Neural cell (in vitro differentiated cells): ENCODE results near the gene DHX15.

Experiments
- EP300 ChIP-seq: fragments of 450-650 bp; conservative IDR thresholded peaks from 2 replicates; pipeline ENCODE4 v1.6.1; 2014; ENCODE audit warnings: antibody characterized with exemption, mild to moderate bottlenecking, moderate library complexity; ENCODE audit not compliant: poor library complexity, severe bottlenecking
- MXI1 ChIP-seq: fragments of 450-650 bp; conservative IDR thresholded peaks from 2 replicates; pipeline ENCODE4 v1.6.1; 2014; ENCODE audit warnings: antibody characterized with exemption, mild to moderate bottlenecking; ENCODE audit not compliant: poor library complexity, severe bottlenecking
- REST ChIP-seq: IDR thresholded peaks from 2 replicates; pipeline ENCODE4 v1.6.1; 2012; ENCODE audit warnings: borderline replicate concordance
- TF ChIP-seq, protein P1 (sequence below): fragments of 450-650 bp; IDR thresholded peaks from 2 replicates; pipeline ENCODE4 v1.5.1; 2014; ENCODE audit warnings: antibody characterized with exemption, mild to moderate bottlenecking, moderate library complexity; ENCODE audit not compliant: poor library complexity, severe bottlenecking

GRCh38 chr4:24568425-24568824, 15.9 kb downstream of the DHX15 start:
- TF ChIP-seq, protein P1, sequence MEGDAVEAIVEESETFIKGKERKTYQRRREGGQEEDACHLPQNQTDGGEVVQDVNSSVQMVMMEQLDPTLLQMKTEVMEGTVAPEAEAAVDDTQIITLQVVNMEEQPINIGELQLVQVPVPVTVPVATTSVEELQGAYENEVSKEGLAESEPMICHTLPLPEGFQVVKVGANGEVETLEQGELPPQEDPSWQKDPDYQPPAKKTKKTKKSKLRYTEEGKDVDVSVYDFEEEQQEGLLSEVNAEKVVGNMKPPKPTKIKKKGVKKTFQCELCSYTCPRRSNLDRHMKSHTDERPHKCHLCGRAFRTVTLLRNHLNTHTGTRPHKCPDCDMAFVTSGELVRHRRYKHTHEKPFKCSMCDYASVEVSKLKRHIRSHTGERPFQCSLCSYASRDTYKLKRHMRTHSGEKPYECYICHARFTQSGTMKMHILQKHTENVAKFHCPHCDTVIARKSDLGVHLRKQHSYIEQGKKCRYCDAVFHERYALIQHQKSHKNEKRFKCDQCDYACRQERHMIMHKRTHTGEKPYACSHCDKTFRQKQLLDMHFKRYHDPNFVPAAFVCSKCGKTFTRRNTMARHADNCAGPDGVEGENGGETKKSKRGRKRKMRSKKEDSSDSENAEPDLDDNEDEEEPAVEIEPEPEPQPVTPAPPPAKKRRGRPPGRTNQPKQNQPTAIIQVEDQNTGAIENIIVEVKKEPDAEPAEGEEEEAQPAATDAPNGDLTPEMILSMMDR, result no peak
- TF ChIP-seq REST (no peak), EP300 (no peak), MXI1 (no peak)
